NAMALWA (cell line): ENCODE measurements around the gene PARD3.

ENCODE experiments used
- DNase-seq: peaks from one replicate; pipeline ENCODE4 v3.0.0-alpha.2; 2015; ENCODE audit warnings: low spot score

The PARD3 gene

GRCh38 chr10:34340934-34341333, 474.2 kb downstream of the PARD3 start:
- no peak for DNase-seq

DNA sequence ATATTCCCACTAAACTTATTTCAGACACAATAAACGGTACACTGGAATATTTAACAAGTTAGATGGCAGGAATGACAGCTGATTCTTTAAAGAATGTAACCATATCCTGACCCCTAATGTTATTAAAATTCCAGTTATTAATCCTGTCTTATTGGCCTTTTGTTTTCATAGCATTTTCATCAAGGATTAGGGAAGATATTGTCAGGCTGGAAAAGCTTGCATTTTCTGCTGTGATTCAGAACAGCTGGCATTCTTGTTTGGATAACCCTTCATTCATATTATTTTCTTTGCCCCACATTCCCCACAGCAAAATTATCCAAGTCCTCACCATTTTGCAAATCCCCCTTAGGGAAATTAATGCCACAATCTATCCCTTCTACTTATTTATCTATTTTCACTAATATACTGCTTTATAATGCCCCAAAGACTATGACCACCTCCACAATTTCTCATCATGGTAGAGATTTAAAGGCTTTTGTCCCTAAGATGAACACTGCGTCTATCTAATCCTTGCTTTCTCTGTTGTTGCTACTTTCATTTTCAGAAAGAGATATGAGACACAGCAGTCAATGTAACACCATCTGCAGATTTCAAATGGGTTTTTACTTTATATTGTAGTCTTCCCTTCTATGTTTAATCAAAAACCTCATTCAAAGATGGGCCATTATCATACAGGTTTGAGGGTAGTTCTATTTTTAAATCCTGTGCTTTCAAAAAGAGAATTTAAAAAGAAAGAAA, 475.1 kb downstream of the PARD3 start:
- no peak for DNase-seq

GRCh38 chr10:34337917-34338316, 477.2 kb downstream of the PARD3 start:
- DNase-seq: no peak

- DNase-seq: no peak
Measured at GRCh38 chr10:34335960-34336690, 479.0 kb downstream of the PARD3 start.

- no peak for DNase-seq
Measured at GRCh38 chr10:34334908-34335307, 480.2 kb downstream of the PARD3 start.

- no peak for DNase-seq
Measured at GRCh38 chr10:34333513-34333912, 481.6 kb downstream of the PARD3 start.

GRCh38 chr10:34327184-34327583, 487.9 kb downstream of the PARD3 start:
- no peak for DNase-seq

DNA sequence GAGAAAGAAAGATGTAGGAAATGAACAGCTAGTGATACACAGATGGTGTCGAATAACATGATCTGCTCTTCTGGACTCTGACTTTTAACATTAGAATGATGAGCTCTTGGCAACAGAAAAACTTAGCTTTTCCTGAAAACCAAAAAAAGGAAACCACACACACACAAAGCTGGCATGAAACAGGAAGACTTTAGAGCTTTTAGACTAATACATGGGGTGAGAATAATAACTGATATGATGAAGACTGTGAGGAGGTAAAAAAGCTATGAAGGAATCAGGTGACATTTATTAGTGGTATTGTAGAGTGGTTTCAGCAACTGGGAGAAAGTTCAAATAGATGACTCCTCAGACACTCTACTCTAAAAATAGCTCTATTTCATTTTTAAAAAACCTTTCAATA, 491.9 kb downstream of the PARD3 start:
- no peak for DNase-seq

DNA sequence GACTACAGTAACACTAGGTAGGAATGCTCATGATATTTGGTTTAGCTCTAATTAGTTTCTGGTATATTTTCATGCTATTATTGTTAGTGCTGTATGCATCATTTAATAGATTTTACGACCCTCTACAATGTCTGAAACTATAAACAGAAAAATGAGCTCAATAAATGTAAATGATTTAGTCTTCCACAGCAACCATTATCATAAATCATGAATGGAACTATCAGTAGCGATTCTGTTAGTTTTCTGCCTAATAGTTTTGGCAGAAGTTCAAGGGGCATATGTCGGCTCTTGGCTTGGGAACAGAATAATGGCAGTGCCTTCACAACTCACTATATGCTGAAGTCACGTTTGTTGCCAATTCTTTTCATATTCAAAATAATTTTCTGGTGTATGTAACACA, 494.8 kb downstream of the PARD3 start:
- DNase-seq: no peak

- DNase-seq: no peak
Measured at GRCh38 chr10:34319197-34319846, 495.8 kb downstream of the PARD3 start.

- no peak for DNase-seq
Measured at GRCh38 chr10:34316154-34316553, 498.9 kb downstream of the PARD3 start.

DNA sequence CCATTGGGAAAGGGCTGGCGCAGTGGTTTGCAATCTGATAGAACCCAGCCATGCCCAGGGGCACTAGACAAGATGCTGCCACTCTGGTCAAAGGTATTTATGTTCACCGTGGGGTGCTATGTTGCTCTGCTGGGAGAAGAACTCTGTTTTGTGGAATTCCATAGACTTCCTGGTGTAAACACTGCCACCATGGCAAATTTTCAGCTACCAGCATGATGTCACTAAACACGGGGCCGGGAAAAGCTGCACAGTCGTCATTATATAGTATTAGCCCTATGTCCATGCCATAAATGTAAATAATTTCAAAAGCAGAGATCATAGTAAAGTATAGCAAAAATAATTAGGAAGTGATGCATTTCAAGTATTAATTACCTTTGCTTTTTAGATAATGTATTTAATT, 500.6 kb downstream of the PARD3 start:
- no peak for DNase-seq

- no peak for DNase-seq
Measured at GRCh38 chr10:34313888-34314287, 501.2 kb downstream of the PARD3 start.

GRCh38 chr10:34313353-34313752, 501.7 kb downstream of the PARD3 start:
- no peak for DNase-seq

GRCh38 chr10:34311679-34312078, 503.4 kb downstream of the PARD3 start:
- no peak for DNase-seq

DNA sequence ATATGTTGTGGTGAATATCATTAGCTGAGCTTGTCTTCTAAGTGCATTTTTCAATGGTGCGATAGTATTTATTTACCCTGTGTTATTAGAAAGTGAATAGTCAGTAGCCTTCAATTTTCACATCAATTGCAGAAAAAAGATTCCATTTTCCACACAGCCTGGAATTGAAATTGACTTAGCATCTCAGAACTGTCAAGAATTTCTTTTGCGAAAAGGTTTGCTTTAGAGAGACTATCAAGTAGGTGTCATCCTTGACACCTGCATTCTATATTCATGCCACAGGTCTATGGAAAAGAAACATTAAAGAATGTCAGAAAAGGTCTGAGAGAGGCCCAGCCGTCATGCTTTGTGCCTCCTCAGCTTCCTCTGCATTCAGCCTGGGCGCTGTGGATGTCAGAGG, 504.9 kb downstream of the PARD3 start:
- DNase-seq: no peak

GRCh38 chr10:34305189-34305588, 509.9 kb downstream of the PARD3 start:
- peak; percentile 34 for DNase-seq

- DNase-seq: no peak
Measured at GRCh38 chr10:34303022-34303421, 512.1 kb downstream of the PARD3 start.

DNA sequence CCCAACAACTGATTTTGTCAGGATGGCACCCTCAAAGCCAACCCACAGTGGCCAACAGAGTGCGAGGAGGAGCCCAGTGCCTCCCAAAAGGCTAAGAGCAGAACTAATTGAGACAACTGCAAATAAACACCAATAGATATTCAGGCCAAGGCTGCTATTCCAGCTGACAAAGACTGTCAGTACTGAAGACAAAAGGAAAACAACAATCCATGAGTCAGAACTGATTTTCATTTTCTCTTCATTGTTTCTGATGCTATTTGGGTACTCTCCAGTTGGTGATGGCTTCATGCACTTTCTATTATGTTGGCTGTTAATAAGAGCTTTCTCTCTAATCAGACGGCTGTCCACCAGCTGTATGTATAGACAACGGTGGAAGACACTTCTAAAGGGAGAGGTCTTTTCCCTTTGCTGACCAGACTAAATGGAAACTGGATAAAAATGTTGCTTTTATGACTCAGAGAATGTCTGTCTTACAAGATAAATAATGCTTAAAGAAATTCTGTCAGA, 515.9 kb downstream of the PARD3 start:
- DNase-seq: no peak

GRCh38 chr10:34298346-34298818, 516.7 kb downstream of the PARD3 start:
- DNase-seq: no peak

DNA sequence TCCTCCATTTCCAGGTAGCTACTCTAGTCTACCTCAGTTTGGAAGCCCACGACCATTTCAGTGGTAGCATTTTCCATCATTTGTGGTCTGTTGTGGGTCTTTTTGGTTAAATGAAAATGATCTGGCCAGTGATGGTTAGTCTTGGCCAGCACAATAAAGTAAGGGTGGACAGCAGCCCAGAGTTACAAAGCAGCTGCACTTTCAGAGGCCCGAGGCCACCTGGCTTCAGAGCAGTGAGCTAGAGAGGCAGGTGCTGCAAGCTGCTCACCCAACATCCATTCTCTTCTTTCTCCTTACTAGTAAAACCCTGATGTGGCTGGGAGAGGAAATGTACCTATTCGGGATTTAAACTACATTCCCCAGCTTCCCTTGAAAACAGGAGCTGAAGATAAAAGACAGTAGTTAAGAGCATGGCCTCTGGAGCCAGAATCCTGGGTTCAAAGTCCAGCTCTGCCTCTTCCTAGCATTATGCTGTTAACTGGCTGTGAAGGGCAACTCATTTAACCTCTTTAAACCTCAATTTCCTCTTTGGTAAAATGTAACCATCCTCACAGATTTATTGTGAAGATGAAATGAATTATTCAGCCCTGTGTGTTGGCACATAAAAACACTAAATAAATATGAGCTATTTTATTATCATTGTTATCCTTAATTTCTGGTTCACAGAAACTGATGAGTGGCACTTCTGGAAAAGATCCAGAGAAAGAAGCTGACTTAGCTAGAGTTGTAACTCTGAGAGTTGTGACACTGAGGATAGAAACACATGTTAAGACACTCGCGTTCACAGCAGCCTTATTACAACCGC, 517.4 kb downstream of the PARD3 start:
- DNase-seq: no peak

GRCh38 chr10:34295142-34295548, 520.0 kb downstream of the PARD3 start:
- no peak for DNase-seq
